IMR-90 (cell line): ENCODE results near the gene SP140L. TPM values are rescaled to one million over a fixed set of nuclear protein-coding genes. Genes with fewer than 3 reads are reported as not detected.

ENCODE experiments used
- ATAC-seq: fragments of 200-7000 bp; cut with Tn5 transposase; 2 replicates; pipeline ENCODE4 v1.9.1; 2020; ENCODE audit warnings: low read depth, mild to moderate bottlenecking, moderate library complexity
- BruUV-seq: library from RNA; stranded (reverse); fragments of 400-500 nt; replicated peaks from 2 replicates; lab custom pipeline; 2021; lab: Mats Ljungman, UMichigan
- CTCF ChIA-PET: fragments of 300-600 bp; formaldehyde crosslinking; extraction: SDS; loops from one replicate; lab custom pipeline; 2021; ENCODE audit warnings: antibody characterized with exemption; lab: Yijun Ruan, JAX
- POLR2A ChIA-PET: fragments of 300-600 bp; sonication (Branson Sonifier 250); formaldehyde crosslinking; loops from one replicate; lab custom pipeline; 2022; ENCODE audit warnings: antibody characterized with exemption; ENCODE audit not compliant: unreplicated experiment; lab: Charles Lee
- DNase-seq: peaks from one replicate; pipeline ENCODE4 v3.0.0; 2013
- H2AFZ ChIP-seq: replicated peaks from 2 replicates; pipeline ENCODE3; 2013; ENCODE audit warnings: low read length, mild to moderate bottlenecking; ENCODE audit not compliant: poor library complexity
- H2AK5ac ChIP-seq: 2 replicates; pipeline ENCODE4 v1.6.1; 2013; ENCODE audit warnings: low read depth, low read length, inconsistent platforms
- H2AK9ac ChIP-seq: replicated peaks from 2 replicates; pipeline ENCODE3; 2013; ENCODE audit warnings: mild to moderate bottlenecking, low read depth, low read length, moderate library complexity; ENCODE audit not compliant: poor library complexity
- H2BK120ac ChIP-seq: 2 replicates; pipeline ENCODE4 v1.6.1; 2013; ENCODE audit warnings: low read depth, low read length, inconsistent platforms
- H2BK15ac ChIP-seq: 3 replicates; pipeline ENCODE4 v1.6.1; 2013; ENCODE audit warnings: low read depth, low read length, inconsistent platforms
- H2BK20ac ChIP-seq: 2 replicates; pipeline ENCODE4 v1.6.1; 2013; ENCODE audit warnings: low read depth, mild to moderate bottlenecking, inconsistent platforms, low read length, moderate library complexity
- H2BK5ac ChIP-seq: 2 replicates; pipeline ENCODE4 v1.6.1; 2013; ENCODE audit warnings: mild to moderate bottlenecking, low read depth, low read length, inconsistent platforms; ENCODE audit not compliant: poor library complexity, severe bottlenecking
- H3K14ac ChIP-seq: replicated peaks from 2 replicates; pipeline ENCODE4 v1.6.1; 2013; ENCODE audit warnings: low read depth, low read length, inconsistent platforms
- H3K18ac ChIP-seq: 2 replicates; pipeline ENCODE4 v1.6.1; 2013; ENCODE audit warnings: low read depth, low read length, control low read depth
- H3K23ac ChIP-seq: 2 replicates; pipeline ENCODE4 v1.6.1; 2013; ENCODE audit warnings: low read depth, low read length, inconsistent platforms
- H3K27ac ChIP-seq: 2 replicates; pipeline ENCODE4 v1.5.1; 2013; ENCODE audit warnings: mild to moderate bottlenecking, control low read depth, low read length; ENCODE audit not compliant: insufficient read depth
- H3K27me3 ChIP-seq: 2 replicates; pipeline ENCODE4 v1.6.1; 2013; ENCODE audit warnings: low read length; ENCODE audit not compliant: control insufficient read depth, insufficient read depth
- H3K36me3 ChIP-seq: 2 replicates; pipeline ENCODE4 v1.6.1; 2013; ENCODE audit warnings: low read length, mixed read lengths; ENCODE audit not compliant: control insufficient read depth, insufficient read depth
- H3K4ac ChIP-seq: 2 replicates; pipeline ENCODE4 v1.6.1; 2013; ENCODE audit warnings: low read depth, low read length, inconsistent platforms
- H3K4me1 ChIP-seq: 2 replicates; pipeline ENCODE4 v1.6.1; 2013; ENCODE audit warnings: low read length, mixed read lengths; ENCODE audit not compliant: control insufficient read depth, insufficient read depth
- H3K4me2 ChIP-seq: 2 replicates; pipeline ENCODE4 v1.6.1; 2013; ENCODE audit warnings: low read depth, mild to moderate bottlenecking, control low read depth, low read length, moderate library complexity
- H3K4me3 ChIP-seq: 2 replicates; pipeline ENCODE4 v1.5.1; 2013; ENCODE audit warnings: low read depth, mild to moderate bottlenecking, control low read depth, low read length, moderate library complexity; ENCODE audit not compliant: insufficient read depth
- H3K56ac ChIP-seq: 2 replicates; pipeline ENCODE4 v1.6.1; 2013; ENCODE audit warnings: low read length, inconsistent platforms; ENCODE audit not compliant: insufficient read depth; ENCODE audit errors: extremely low read depth
- H3K79me1 ChIP-seq, 2 experiments: 2 replicates each; pipeline ENCODE4 v1.6.1; 2013; ENCODE audit warnings: low read length in 2 of 2, inconsistent platforms in 1 of 2, low read depth in 1 of 2
- H3K9ac ChIP-seq: 2 replicates; pipeline ENCODE4 v1.6.1; 2013; ENCODE audit warnings: low read depth, low read length, control low read depth
- H3K9me1 ChIP-seq: 2 replicates; pipeline ENCODE4 v1.6.1; 2013; ENCODE audit warnings: low read length, inconsistent platforms; ENCODE audit not compliant: insufficient read depth
- H3K9me3 ChIP-seq: 2 replicates; pipeline ENCODE4 v1.6.1; 2013; ENCODE audit warnings: low read length; ENCODE audit not compliant: control insufficient read depth, insufficient read depth
- H4K20me1 ChIP-seq: 2 replicates; pipeline ENCODE4 v1.6.1; 2013; ENCODE audit warnings: low read length, inconsistent platforms; ENCODE audit not compliant: insufficient read depth
- H4K5ac ChIP-seq: 2 replicates; pipeline ENCODE4 v1.6.1; 2013; ENCODE audit warnings: mild to moderate bottlenecking, low read depth, low read length, control low read depth
- H4K8ac ChIP-seq, 2 experiments: 2 replicates each; pipeline ENCODE4 v1.6.1; 2013; ENCODE audit warnings: low read depth in 2 of 2, low read length in 2 of 2, control low read depth in 1 of 2, inconsistent platforms in 1 of 2
- H4K91ac ChIP-seq: 2 replicates; pipeline ENCODE4 v1.6.1; 2013; ENCODE audit warnings: low read depth, low read length, inconsistent platforms; ENCODE audit not compliant: insufficient read depth
- CEBPB ChIP-seq: IDR thresholded peaks from 2 replicates; pipeline ENCODE4 v1.6.1; 2012; ENCODE audit warnings: low read depth, low read length, improper control_type of control experiment
- CHD1 ChIP-seq: IDR thresholded peaks from 2 replicates; pipeline ENCODE4 v1.6.1; 2012; ENCODE audit warnings: low read depth, low read length, improper control_type of control experiment
- CTCF ChIP-seq: conservative IDR thresholded peaks from 2 replicates; pipeline ENCODE4 v1.5.1; 2012; ENCODE audit warnings: mild to moderate bottlenecking, low read depth, low read length, improper control_type of control experiment
- FOS ChIP-seq: fragments of 150-350 bp; IDR thresholded peaks from 2 replicates; pipeline ENCODE4 v1.6.1; 2016; ENCODE audit warnings: low read depth, low read length
- MAFK ChIP-seq: IDR thresholded peaks from 2 replicates; pipeline ENCODE4 v1.6.1; 2012; ENCODE audit warnings: low read depth, low read length, improper control_type of control experiment
- MAZ ChIP-seq: IDR thresholded peaks from 2 replicates; pipeline ENCODE4 v1.6.1; 2012; ENCODE audit warnings: low read depth, mild to moderate bottlenecking, low read length, improper control_type of control experiment, moderate library complexity, borderline replicate concordance
- MXI1 ChIP-seq: IDR thresholded peaks from 2 replicates; pipeline ENCODE4 v1.6.1; 2012; ENCODE audit warnings: low read depth, mild to moderate bottlenecking, low read length, moderate library complexity, borderline replicate concordance
- NFE2L2 ChIP-seq: fragments of 150-350 bp; IDR thresholded peaks from 2 replicates; pipeline ENCODE4 v1.6.1; 2016; ENCODE audit warnings: low read depth, mild to moderate bottlenecking, low read length
- POLR2A ChIP-seq: IDR thresholded peaks from 2 replicates; pipeline ENCODE4 v1.6.1; 2012; ENCODE audit warnings: mild to moderate bottlenecking, low read depth, low read length
- RAD21 ChIP-seq: IDR thresholded peaks from 2 replicates; pipeline ENCODE4 v1.6.1; 2012; ENCODE audit warnings: low read length, improper control_type of control experiment
- RFX5 ChIP-seq: IDR thresholded peaks from 2 replicates; pipeline ENCODE4 v1.8.0; 2012; ENCODE audit warnings: low read depth, mild to moderate bottlenecking, low read length, moderate library complexity
- SMC3 ChIP-seq: fragments of 150-350 bp; IDR thresholded peaks from 2 replicates; pipeline ENCODE4 v1.6.1; 2016; ENCODE audit warnings: low read depth, mild to moderate bottlenecking, antibody characterized with exemption, low read length, moderate library complexity
- WGBS, 2 experiments: methylation state at CpG; one replicate each; pipeline versions ENCODE4 v1.1.5 to v1.1.7; 2013; ENCODE audit warnings: missing lambda C conversion rate in 2 of 2; ENCODE audit not compliant: insufficient read length in 1 of 2; ENCODE audit errors: extremely low coverage in 2 of 2; 5-methylcytosine and 5-hydroxymethylcytosine counted together
- dilution Hi-C: fragments of 300-500 bp; cut with HindIII; formaldehyde crosslinking; loops from one replicate; pipeline ENCODE4 v1.14.3; 2018; ENCODE audit warnings: low sequenced_read_pairs; ENCODE audit not compliant: unreplicated experiment
- in situ Hi-C: fragments of 300-500 bp; cut with MboI; formaldehyde crosslinking; loops from 3 replicates; pipeline ENCODE4 v1.14.3; 2019; ENCODE audit warnings: low sequenced_read_pairs, inconsistent platforms, mixed read lengths
- intact Hi-C: fragments of 100-400 bp; cut with micrococcal nuclease; formaldehyde crosslinking; loops from 2 replicates; pipeline ENCODE4 v1.10.0; 2022
- polyA plus RNA-seq, 3 experiments: library from polyadenylated mRNA; depleted of rRNA; stranded (reverse); fragments of >200 nt; gene quantifications; 2 replicates each; pipeline ENCODE4 v1.2.3, GENCODE V29; 2012; ENCODE audit warnings: low replicate concordance in 1 of 3
- total RNA-seq: library from RNA; depleted of rRNA; stranded (reverse); fragments of >200 nt; gene quantifications from 2 replicates; pipeline ENCODE4 v1.2.3, GENCODE V29; 2012
- TF ChIP-seq, protein P1 (sequence below): fragments of 150-350 bp; IDR thresholded peaks from 2 replicates; pipeline ENCODE4 v1.6.1; 2016; ENCODE audit warnings: low read depth, mild to moderate bottlenecking, low read length, moderate library complexity, borderline replicate concordance

The SP140L gene
- total and polyA plus RNA-seq, 2 of the 4 experiments (the other 2 are of a cell fraction): 5.4 to 11.2 TPM

DNA sequence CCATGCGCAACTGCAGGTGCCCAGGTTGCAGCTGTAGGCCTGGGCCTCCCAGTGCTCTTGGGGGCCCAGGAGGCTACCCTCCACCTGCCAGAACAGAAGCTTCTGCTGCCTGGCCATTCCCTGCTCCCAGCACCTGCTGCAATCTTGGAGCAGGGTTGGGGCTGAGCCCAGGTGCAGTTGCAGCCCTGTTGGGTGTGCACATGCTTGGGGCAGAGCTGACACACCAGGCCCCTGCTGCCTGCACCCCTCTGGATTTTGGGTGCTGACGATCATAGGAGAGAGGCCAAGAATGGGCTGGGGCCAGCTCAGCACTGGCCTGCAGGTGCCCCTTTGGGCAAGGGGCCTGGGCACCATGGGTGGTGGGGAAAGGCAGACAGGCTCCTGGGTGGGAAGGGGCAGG lies 20.5 kb upstream of the SP140L start (continued):
- TF ChIP-seq CTCF: no peak

DNA sequence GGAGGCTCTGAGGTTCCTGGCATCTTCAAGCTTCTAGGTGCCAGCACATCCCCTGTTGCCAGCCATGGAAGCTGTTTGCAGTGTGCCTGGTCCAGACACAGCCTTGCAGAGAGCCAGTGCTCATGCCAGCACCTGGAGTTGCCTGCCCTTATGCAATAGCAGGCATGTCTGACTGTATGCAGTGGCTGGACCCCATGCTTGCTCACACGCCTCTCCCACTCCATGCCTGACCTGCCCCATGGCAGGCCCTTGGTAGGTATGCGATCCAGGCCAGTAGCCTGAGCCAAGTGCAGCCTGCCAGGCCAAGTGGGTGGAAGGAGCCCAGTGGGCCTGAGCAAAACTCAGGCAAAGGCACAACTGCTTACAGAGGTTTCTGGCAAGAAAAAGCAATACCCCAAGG lies 19.5 kb upstream of the SP140L start:
- no peak for DNase-seq
- Histone ChIP-seq H3K9ac (no peak overlapping the region), H2BK5ac (no peak overlapping the region), H3K23ac (no peak overlapping the region), H2BK15ac (no peak overlapping the region), H3K14ac (no peak overlapping the region), H2BK120ac (no peak overlapping the region), H3K56ac (no peak overlapping the region), H4K91ac (no peak overlapping the region), H3K9me3 (no peaks in the 10 kb centered on the region), H3K27ac (no peak overlapping the region), H3K9me1 (peaks cover 2% of the 10 kb centered on the region; the same call in 1 of the 2 replicates), H3K4ac (no peak overlapping the region), H3K79me1 (no peaks in the 10 kb centered on the region), H3K27me3 (no peaks in the 10 kb centered on the region), H4K5ac (no peak overlapping the region), H2AK5ac (no peak overlapping the region), H4K8ac (no peak overlapping the region), H2AK9ac (no peak overlapping the region), H3K18ac (no peak overlapping the region), H3K4me1 (peaks cover 2% of the 10 kb centered on the region; the same call in 1 of the 2 replicates), H4K20me1 (no peaks in the 10 kb centered on the region), H2AFZ (no peak overlapping the region), H3K4me2 (no peak overlapping the region), H2BK20ac (no peak overlapping the region), H3K4me3 (no peak overlapping the region), H3K36me3 (no peaks in the 10 kb centered on the region)
- ChIA-PET POLR2A (no interaction called here), CTCF (no interaction called here)
- no peak for ATAC-seq
- WGBS, 2 experiments: no CpG with 5 or more reads among the region's 2 CpGs
- intact Hi-C loops (no loop called here), dilution Hi-C loops (no loop called here), in situ Hi-C loops (no loop called here)
- BruUV-seq: no TSS peak
- TF ChIP-seq NFE2L2: no peak
- no peak for TF ChIP-seq RAD21
- no peak for TF ChIP-seq SMC3
- no peak for TF ChIP-seq CHD1
- TF ChIP-seq FOS: no peak
- TF ChIP-seq CEBPB: no peak
- no peak for TF ChIP-seq MAFK
- TF ChIP-seq, protein P1, sequence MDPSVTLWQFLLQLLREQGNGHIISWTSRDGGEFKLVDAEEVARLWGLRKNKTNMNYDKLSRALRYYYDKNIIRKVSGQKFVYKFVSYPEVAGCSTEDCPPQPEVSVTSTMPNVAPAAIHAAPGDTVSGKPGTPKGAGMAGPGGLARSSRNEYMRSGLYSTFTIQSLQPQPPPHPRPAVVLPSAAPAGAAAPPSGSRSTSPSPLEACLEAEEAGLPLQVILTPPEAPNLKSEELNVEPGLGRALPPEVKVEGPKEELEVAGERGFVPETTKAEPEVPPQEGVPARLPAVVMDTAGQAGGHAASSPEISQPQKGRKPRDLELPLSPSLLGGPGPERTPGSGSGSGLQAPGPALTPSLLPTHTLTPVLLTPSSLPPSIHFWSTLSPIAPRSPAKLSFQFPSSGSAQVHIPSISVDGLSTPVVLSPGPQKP: no peak
- no peak for TF ChIP-seq RFX5
- no peak for TF ChIP-seq MAZ
- TF ChIP-seq MXI1: no peak
- TF ChIP-seq POLR2A: no peak
- no peak for TF ChIP-seq CTCF
